ENCODE data around the gene NAV1. TPM values are rescaled to one million over a fixed set of nuclear protein-coding genes. Genes with fewer than 3 reads are reported as not detected.
"Not testable (repeated sequence)": the region's sequence is repeated elsewhere in the genome, so short reads cannot be mapped to it uniquely, and the experiment has no call there.

The NAV1 gene, protein sequence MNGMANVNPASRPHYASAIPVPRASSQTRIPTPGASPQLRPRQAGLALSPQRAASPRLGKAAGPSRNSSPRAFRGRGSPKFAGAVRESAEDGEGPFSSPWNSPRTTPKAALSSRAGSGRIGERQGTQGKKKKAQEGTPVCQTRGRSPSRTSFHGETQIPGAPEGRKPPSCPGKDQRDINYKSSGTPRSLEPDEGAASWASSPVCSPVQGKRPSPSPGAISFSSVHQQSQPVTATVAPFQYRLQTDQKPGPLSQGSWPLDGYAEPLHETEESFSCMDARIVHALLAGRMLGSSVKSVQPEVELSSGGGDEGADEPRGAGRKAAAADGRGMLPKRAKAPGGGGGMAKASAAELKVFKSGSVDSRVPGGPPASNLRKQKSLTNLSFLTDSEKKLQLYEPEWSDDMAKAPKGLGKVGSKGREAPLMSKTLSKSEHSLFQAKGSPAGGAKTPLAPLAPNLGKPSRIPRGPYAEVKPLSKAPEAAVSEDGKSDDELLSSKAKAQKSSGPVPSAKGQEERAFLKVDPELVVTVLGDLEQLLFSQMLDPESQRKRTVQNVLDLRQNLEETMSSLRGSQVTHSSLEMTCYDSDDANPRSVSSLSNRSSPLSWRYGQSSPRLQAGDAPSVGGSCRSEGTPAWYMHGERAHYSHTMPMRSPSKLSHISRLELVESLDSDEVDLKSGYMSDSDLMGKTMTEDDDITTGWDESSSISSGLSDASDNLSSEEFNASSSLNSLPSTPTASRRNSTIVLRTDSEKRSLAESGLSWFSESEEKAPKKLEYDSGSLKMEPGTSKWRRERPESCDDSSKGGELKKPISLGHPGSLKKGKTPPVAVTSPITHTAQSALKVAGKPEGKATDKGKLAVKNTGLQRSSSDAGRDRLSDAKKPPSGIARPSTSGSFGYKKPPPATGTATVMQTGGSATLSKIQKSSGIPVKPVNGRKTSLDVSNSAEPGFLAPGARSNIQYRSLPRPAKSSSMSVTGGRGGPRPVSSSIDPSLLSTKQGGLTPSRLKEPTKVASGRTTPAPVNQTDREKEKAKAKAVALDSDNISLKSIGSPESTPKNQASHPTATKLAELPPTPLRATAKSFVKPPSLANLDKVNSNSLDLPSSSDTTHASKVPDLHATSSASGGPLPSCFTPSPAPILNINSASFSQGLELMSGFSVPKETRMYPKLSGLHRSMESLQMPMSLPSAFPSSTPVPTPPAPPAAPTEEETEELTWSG (N-terminal part only)
- 19.4 TPM for total RNA-seq

DNA sequence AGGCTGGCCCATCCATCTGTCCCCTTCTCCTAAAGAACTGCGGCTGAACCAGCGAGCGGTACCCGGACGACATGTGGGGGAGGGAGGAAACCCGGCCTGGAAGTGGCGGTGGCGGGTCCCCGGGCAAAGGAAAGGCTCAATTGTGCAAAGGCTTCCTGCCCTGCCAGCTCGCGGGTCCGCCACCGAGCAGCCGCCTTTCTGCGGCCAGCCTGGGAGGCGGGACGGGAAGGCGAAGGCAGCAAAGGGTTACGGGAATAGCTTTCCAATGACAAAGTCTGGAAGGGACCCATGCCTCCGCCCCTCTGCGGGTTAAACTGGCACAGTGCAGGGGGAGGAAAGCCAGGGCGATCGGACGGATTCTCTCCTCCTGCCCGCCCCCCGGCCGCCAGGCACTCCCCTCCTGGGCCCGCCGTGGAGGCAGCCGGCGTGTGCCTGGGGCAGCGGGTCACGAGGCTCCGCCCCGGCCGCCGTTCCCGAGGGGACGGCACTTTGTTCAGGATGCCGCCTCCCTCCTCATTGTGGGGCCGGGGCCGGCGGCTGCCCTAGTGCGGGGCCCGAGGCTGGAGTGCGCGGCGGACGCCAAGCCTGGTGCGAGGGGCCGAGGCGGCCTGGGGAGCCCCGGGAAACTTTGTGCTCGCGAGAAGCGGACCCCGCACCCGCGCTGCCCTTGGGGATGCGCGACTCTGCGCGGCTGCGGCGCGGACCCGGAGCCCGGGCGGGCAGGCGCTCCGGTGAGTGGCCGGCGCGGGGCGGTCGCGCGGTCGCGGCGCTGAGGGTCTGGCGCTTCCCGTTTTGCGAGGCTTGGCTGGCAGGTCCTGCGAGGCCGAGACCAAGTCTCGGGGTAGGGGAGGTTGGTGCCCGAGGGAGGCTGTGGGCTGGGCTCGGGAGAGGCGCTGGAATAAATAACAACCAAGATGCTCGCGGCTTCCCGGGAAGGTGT is at the start of gene NAV1:
Gene NAV1, plus strand, starts transcription at position 516 of the 940 bp plus-strand sequence. CDS start 83,758 bp downstream, outside the sequence.
- DNase-seq: peak; percentile 74

- DNase-seq: no peak
Observed at GRCh38 chr1:201489643-201490261, 49.2 kb upstream of the NAV1 start.

GRCh38 chr1:201490708-201491131 is 48.2 kb upstream of the NAV1 start:
- no peak for DNase-seq

DNA sequence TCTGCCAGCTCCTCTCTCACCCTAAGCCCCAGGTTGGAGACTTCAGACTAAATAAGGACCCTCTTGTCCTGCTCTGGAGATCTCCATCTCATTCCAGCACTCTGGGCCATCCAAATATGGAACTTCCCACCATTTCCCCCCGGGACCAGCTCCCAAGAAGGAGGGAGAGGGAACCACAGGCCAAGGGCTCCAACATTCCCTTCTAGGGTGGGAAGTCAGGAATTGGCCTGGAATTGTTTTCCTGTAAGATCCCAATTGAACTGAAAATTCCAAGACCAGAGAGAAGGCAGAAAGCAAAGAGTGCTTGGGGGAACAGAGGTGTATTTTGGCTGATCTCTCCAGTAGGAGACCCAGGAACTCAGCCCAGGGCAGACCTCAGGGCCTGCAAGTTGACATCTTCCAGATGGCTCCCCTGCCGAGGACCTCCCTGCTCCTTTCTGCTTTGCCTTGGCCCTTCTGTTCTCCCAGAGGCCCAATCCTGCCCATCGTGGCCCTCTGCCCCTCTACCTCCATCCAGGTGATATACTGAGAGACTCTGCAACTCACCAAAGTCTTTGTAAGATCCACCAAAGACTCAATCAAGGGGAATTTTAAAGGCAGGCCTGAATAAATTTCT is 46.9 kb upstream of the NAV1 start:
- DNase-seq: no peak

- DNase-seq: not testable (repeated sequence)
Observed at GRCh38 chr1:201493026-201493656, 45.8 kb upstream of the NAV1 start.

DNA sequence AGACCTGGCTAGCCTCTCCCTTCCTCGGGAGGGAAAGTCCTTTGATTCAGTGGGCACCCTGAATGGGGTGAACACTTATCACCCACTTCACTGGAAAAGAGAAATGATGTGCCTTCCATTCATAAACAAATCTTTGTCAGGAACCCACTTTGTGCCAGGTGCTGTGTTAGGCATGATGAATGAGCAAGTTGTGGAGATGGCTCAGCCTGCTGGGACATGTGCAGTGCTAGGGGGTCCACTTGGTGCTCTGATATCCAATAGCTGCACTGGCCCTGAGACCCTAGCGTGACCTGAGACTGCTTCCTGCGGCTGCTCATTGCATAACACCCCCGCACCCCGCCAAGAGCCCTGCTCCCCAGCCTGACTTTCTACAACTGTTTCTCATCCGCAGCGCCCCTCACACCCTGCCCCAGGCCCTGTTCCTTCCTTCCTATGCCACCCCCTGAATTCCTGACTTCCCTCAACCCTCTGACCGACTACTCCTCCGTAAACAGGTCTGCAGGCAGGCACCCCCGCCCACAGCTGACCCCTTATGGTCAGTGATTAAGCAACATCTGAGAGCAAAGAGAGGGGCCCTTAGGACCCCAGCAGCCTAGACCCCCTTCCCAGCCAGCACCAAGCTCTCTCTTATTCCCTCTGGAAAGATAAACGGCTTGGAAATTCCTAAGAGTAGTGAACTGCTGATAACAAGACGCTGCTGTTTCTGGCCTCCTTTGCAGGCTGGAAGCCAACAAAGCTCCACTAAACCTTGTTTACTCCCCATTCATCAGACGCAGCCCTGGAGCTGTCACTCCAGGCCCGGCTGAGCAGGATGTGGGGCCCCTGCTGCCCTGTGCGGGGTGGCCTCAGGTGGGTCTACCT is 44.9 kb upstream of the NAV1 start:
- no peak for DNase-seq

DNA sequence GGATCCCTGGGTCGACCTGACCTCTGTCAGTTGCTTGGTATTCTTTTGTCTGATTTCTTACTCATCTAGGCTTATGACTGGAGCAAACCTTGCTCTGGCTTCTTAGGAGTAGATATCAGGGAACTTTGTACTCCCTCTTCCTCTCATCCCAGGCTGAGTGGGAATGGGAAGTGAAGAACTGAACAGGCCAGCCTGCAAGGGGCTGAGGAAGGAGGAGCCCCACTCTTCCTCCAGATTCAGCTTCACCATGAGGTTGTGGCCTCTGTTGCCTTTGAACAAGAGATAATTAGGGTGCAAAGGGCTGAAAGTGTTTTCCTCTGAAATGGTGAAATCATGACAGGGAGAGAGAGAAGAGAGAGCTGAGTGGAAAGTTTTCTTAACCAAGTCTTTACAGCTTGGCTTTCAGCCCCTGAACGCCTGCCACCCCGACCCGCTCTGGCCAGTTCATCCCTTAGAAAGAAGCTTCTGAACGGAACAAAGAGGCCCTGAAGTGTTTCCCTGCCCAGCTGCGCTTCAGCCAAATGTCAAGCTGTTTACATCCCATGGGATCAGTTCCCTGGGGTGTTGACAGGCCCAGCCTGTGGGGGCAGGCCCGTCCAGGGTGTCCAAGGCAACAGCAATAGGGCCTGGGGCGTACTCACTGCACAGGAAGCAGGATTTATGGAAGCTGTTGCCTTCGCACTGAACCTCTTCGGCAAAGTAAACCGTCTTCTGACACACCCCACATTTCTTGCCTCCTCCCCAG is 43.2 kb upstream of the NAV1 start:
- peak; percentile 51 for DNase-seq

- DNase-seq: no peak
Observed at GRCh38 chr1:201496296-201496690, 42.6 kb upstream of the NAV1 start.

- DNase-seq: no peak
Observed at GRCh38 chr1:201497935-201498509, 40.9 kb upstream of the NAV1 start.

DNA sequence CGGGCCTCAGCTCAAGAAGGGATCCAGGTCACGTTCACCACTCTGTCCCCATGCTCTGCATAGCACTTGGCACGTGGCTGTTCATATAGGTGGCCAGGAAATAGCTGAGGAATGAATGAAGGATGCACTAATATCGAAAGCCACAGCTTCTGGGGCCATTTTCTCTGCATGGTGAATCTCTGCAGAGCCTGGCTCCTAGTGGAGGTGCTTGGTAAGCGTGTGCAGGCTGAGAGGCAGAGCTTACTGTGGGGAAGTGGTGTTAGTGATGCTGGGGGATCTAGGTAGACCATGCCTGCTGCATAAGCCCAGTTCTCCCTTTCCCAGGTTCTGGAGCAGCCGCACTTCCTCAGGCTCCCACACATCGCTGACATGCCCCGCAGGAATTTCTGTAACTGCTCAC is 40.3 kb upstream of the NAV1 start:
- DNase-seq: no peak

- DNase-seq: no peak
Observed at GRCh38 chr1:201499191-201499590, 39.7 kb upstream of the NAV1 start.

GRCh38 chr1:201499795-201500669 is 38.9 kb upstream of the NAV1 start:
- DNase-seq: no peak

DNA sequence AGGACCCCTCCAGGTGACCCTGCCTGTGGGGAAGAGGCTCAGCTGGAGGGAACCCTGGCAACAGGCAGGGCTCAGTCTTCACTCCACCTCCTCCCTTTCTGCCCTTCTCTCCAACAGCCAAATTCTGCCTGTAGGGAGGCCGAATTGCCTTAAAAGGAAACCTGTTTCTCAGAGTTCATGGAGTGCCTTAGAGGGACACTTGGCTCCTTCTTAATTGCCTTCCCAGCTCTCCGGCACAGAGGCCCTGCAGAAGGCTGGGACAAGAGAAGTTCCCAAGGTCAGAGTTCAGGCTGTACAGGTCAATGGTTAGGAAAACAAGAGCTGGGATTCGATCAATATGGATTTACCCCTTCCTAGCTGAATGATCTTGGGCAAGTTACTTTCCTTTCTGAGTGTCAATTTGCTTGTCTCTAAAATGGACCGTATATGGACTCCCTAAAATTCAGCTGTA is 38.2 kb upstream of the NAV1 start:
- DNase-seq: no peak

DNA sequence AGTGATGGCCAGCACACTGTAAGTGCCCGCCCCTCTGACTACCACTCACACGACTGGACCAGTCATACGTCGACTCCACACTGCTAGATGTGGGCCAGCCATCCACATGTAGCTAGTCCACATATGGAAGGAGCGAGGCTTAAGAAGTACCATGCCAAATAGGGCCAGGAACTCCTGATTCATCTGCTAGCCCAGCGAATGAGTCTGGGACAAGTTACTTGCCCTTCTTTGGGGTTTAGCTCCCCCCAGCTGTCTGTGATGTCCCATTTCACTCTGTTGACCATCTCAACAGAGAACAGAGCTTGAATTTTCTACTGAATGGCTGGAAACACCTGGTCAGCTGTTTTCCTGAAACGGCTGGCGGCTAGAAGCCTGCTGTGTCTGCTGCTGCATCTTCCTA is 37.8 kb upstream of the NAV1 start:
- DNase-seq: no peak

DNA sequence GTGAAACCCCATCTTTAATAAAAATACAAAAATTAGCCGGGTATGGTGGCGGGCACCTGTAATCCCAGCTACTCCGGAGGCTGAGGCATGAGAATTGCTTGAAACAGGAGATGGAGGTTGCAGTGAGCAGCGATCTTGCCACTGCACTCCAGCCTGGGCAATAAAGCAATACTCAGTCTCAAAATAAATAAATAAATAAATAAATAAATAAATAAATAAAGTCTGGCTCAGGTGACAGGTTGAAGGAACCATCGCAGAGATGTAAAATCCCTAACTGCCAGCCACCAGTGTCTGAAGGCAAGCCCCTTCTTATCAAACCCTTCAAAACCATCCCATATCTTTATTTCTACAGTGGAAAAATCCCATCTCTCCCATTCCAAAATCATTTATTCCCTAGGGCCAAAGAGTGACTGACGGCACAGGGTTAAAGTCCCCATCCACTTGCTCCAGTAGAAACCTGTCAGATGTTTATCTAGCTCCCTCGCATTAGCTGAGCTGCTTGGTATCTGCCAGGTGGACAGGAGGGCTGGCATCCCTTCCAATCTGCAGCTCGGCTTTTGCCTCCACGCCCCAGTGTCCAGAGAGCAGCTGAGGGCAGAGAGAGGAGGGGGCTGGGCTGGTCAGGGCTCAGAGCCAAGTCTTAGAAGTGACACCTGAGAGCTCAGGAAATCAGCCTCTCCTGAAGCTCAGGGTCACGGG is 37.0 kb upstream of the NAV1 start:
- DNase-seq: no peak

GRCh38 chr1:201502511-201502857 is 36.4 kb upstream of the NAV1 start:
- no peak for DNase-seq
